ENCODE results near the gene RCOR1. TPM values are rescaled to one million over a fixed set of nuclear protein-coding genes. Genes with fewer than 3 reads are reported as not detected.

The RCOR1 gene
- total and polyA plus RNA-seq, 2 of the 8 experiments (the other 6 are each of a cell fraction or from before 2014, with no cell fraction given): 12.3 to 26.3 TPM

DNA sequence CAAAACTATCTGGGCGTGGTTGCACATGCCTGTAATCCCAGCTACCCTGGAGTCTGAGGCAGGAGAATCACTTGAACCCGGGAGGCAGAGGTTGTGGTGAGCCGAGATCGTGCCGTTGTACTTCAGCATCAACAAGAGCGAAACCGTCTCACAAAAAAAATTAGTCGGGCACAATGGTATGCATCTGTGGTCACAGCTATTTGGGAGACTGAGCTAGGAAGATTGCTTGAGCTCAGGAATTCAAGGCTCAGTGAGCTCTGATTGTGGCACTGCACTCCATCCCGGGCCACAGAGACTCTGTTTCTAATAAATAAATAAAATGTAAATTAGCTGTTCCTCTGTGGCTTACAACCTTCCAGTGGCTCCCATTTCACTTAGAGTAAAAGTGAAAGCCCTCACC lies 28.0 kb downstream of the RCOR1 start (continued):
- TF ChIP-seq HDAC2 (IDR thresholded peaks at IDR 0.05; ENCODE audit: borderline replicate concordance in 1 of 2, low read depth in 2 of 2, low read length in 2 of 2): no peak
